SU-DHL-6 (cell line): ENCODE measurements around the gene KRTAP1-4.
"Not testable (repeated sequence)": the region's sequence is repeated elsewhere in the genome, so short reads cannot be mapped to it uniquely, and the experiment has no call there.

Experiments used
- H2AFZ ChIP-seq: fragments of 200-600 bp; sonication (generic); 2 replicates; pipeline ENCODE4 v1.6.1; 2014; ENCODE audit warnings: low read depth, mild to moderate bottlenecking, moderate library complexity, mixed read lengths, antibody characterized with exemption, low read length; ENCODE audit not compliant: severe bottlenecking
- H3F3A ChIP-seq: fragments of 200-600 bp; shearing (Covaris generic); 2 replicates; pipeline ENCODE4 v1.6.0; 2016; ENCODE audit warnings: antibody characterized with exemption, mild to moderate bottlenecking; ENCODE audit not compliant: insufficient read depth
- H3K27ac ChIP-seq: fragments of 200-600 bp; sonication (generic); 2 replicates; pipeline ENCODE4 v1.5.1; 2016; ENCODE audit warnings: low read depth, mild to moderate bottlenecking, low read length, moderate library complexity, mixed read lengths
- H3K27me3 ChIP-seq: fragments of 200-600 bp; sonication (generic), shearing (Covaris generic); 2 replicates; pipeline ENCODE4 v1.6.0; 2014; ENCODE audit warnings: mild to moderate bottlenecking, low read length
- H3K36me3 ChIP-seq: fragments of 200-600 bp; sonication (generic); 2 replicates; pipeline ENCODE4 v1.6.1; 2014; ENCODE audit warnings: mild to moderate bottlenecking, low read length, mixed read lengths
- H3K4me2 ChIP-seq: fragments of 300-600, 200-600 bp; shearing (Covaris generic), sonication (generic); 2 replicates; pipeline ENCODE4 v1.6.0; 2014; ENCODE audit warnings: low read length, low read depth, mild to moderate bottlenecking; ENCODE audit not compliant: poor library complexity, severe bottlenecking
- H3K4me3 ChIP-seq: fragments of 200-600 bp; sonication (generic); 2 replicates; pipeline ENCODE4 v1.5.1; 2014; ENCODE audit warnings: antibody characterized with exemption, low read length, mild to moderate bottlenecking, mixed read lengths; ENCODE audit not compliant: insufficient read depth, poor library complexity, severe bottlenecking
- H3K79me2 ChIP-seq: fragments of 200-600 bp; sonication (generic); 2 replicates; pipeline ENCODE4 v1.6.1; 2014; ENCODE audit warnings: mild to moderate bottlenecking, low read length, moderate library complexity; ENCODE audit not compliant: insufficient read depth
- H3K9ac ChIP-seq: fragments of 200-600 bp; sonication (generic); 2 replicates; pipeline ENCODE4 v1.7.0; 2014; ENCODE audit warnings: mild to moderate bottlenecking, low read length
- H3K9me2 ChIP-seq: fragments of 200-600 bp; sonication (generic); replicated peaks from 2 replicates; pipeline ENCODE4 v1.6.1; 2014; ENCODE audit warnings: low read length; ENCODE audit not compliant: insufficient read depth
- H3K9me3 ChIP-seq: fragments of 200-600 bp; sonication (generic); 2 replicates; pipeline ENCODE4 v1.6.1; 2014; ENCODE audit warnings: low read length, mixed read lengths; ENCODE audit not compliant: insufficient read depth
- H4K20me1 ChIP-seq: fragments of 200-600 bp; sonication (generic); 2 replicates; pipeline ENCODE4 v1.6.1; 2014; ENCODE audit warnings: low read depth, mild to moderate bottlenecking, antibody characterized with exemption, low read length, moderate library complexity, mixed read lengths
- CTCF ChIP-seq: fragments of 200-600 bp; sonication (generic); IDR thresholded peaks from one replicate; pipeline ENCODE4 v1.5.1; 2017; ENCODE audit warnings: antibody characterized with exemption, mild to moderate bottlenecking, low read length, moderate library complexity; ENCODE audit not compliant: insufficient read depth, poor library complexity, severe bottlenecking
- EZH2phosphoT487 ChIP-seq: fragments of 200-600 bp; sonication (generic), shearing (Covaris generic); conservative IDR thresholded peaks from 2 replicates; pipeline ENCODE4 v1.6.1; 2018; ENCODE audit warnings: mild to moderate bottlenecking, antibody characterized with exemption, low read length, moderate library complexity, mixed read lengths

The KRTAP1-4 gene

GRCh38 chr17:41052566-41052965 is 22.6 kb upstream of the KRTAP1-4 start:
- no peaks in the 10 kb centered on the region for H3K9me3 ChIP-seq
- H3F3A ChIP-seq, result 0 out of 2 replicates have a peak, but pooled peaks cover 3% of the 10 kb centered on the region
- H3K79me2 ChIP-seq, result no peaks in the 10 kb centered on the region
- TF ChIP-seq EZH2phosphoT487 (no peak), CTCF (no peak)
- no peaks in the 10 kb centered on the region for H3K36me3 ChIP-seq
- no peaks in the 10 kb centered on the region for H3K9me2 ChIP-seq
- no peak overlapping the region for H3K4me3 ChIP-seq
- H2AFZ ChIP-seq, result no peak overlapping the region
- H4K20me1 ChIP-seq, result no peaks in the 10 kb centered on the region
- no peak overlapping the region for H3K27ac ChIP-seq
- H3K9ac ChIP-seq, result no peak overlapping the region
- H3K4me2 ChIP-seq, result no peak overlapping the region
- H3K27me3 ChIP-seq, result no peaks in the 10 kb centered on the region

GRCh38 chr17:41049110-41049509 is 19.1 kb upstream of the KRTAP1-4 start:
- no peaks in the 10 kb centered on the region for H3K36me3 ChIP-seq
- no peaks in the 10 kb centered on the region for H4K20me1 ChIP-seq
- H3K79me2 ChIP-seq, result no peaks in the 10 kb centered on the region
- 0 out of 2 replicates have a peak, but pooled peaks cover 3% of the 10 kb centered on the region for H3F3A ChIP-seq
- H3K27me3 ChIP-seq, result no peaks in the 10 kb centered on the region
- no peak for TF ChIP-seq EZH2phosphoT487
- no peak for TF ChIP-seq CTCF
- no peaks in the 10 kb centered on the region for H3K9me3 ChIP-seq
- H2AFZ ChIP-seq, result no peak overlapping the region
- no peak overlapping the region for H3K4me2 ChIP-seq
- no peaks in the 10 kb centered on the region for H3K9me2 ChIP-seq
- H3K4me3 ChIP-seq, result no peak overlapping the region
- H3K9ac ChIP-seq, result no peak overlapping the region
- H3K27ac ChIP-seq, result no peak overlapping the region

GRCh38 chr17:41048441-41048840 is 18.4 kb upstream of the KRTAP1-4 start:
- H3K9me2 ChIP-seq, result no peaks in the 10 kb centered on the region
- H4K20me1 ChIP-seq, result no peaks in the 10 kb centered on the region
- H3F3A ChIP-seq, result 0 out of 2 replicates have a peak, but pooled peaks cover 3% of the 10 kb centered on the region
- H3K4me2 ChIP-seq, result no peak overlapping the region
- H3K36me3 ChIP-seq, result no peaks in the 10 kb centered on the region
- no peaks in the 10 kb centered on the region for H3K9me3 ChIP-seq
- no peaks in the 10 kb centered on the region for H3K79me2 ChIP-seq
- H3K27ac ChIP-seq, result no peak overlapping the region
- no peak overlapping the region for H3K9ac ChIP-seq
- H3K27me3 ChIP-seq, result no peaks in the 10 kb centered on the region
- H3K4me3 ChIP-seq, result no peak overlapping the region
- H2AFZ ChIP-seq, result no peak overlapping the region
- no peak for TF ChIP-seq EZH2phosphoT487
- TF ChIP-seq CTCF, result no peak

GRCh38 chr17:41046735-41047465 is 16.9 kb upstream of the KRTAP1-4 start, which contains the start of gene KRTAP2-1:
TSS of gene KRTAP2-1 (minus strand) at chr17:41047316. CDS start at chr17:41047267, 49 bp downstream.
- not testable (repeated sequence) for H3K27me3 ChIP-seq, H4K20me1 ChIP-seq, H3K9me2 ChIP-seq, H3K36me3 ChIP-seq, H3K27ac ChIP-seq, H3K4me2 ChIP-seq, H3K9ac ChIP-seq, H3K4me3 ChIP-seq, H3K79me2 ChIP-seq, H3F3A ChIP-seq, H2AFZ ChIP-seq
- H3K9me3 ChIP-seq, result peaks cover 12% of the 10 kb centered on the region; the same call in 1 of the 2 replicates
